HuH-7.5 (cell line): Measurements from ENCODE around the gene RCC1.
A peak's percentile ranks its signal among the peaks of the same experiment; 100 is the strongest.
"Not testable (repeated sequence)": the region's sequence is repeated elsewhere in the genome, so short reads cannot be mapped to it uniquely, and the experiment has no call there.

Source experiments
- DNase-seq: peaks from one replicate; pipeline ENCODE4 v3.0.0; 2011; ENCODE audit warnings: low spot score

Gene RCC1

GRCh38 chr1:28512058-28512611 is 6.3 kb downstream of the RCC1 start:
- no peak for DNase-seq

- DNase-seq = not testable (repeated sequence)
These were observed 8.6 kb downstream of the RCC1 start for GRCh38 chr1:28514445-28514933.

DNA sequence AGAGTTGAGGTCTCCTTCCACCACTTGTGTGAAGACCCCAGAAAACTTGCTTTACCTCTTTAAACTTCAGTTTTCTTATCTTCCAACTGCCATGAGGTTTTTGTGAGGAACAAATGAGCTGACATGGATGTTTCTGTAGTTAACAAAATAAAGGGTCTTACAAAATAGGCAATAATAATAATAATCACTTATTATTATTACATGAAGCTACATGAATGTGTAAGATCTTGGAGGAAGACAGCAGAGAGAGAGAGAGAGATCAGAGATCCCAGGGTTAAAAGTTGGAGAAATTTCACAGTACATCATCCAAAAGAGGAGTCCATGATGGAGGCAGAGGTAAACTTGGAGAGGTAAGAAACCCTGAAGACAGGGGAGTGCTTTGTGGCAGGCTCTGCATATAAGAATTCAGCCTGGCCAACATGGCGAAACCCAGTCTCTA is 10.7 kb downstream of the RCC1 start:
- no peak for DNase-seq

DNA sequence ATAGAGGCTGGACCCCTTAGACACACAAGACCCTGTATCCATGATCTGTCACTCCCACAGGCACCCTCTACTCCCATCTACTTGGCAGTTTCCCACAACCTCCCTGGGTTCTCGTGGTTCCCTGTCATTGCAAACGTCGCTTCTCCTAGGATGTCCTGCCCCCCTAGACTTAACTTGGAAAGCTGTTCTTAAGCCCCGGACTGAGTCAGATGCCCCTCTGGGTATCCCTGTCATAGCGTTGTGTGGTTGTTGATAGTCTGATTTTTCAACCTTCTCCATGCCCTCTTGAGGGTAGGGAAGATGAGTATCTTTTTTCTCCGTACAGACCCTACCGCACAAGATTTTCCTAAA is 11.8 kb downstream of the RCC1 start:
- DNase-seq = no peak

- peak; percentile 89 for DNase-seq
These were observed 12.3 kb downstream of the RCC1 start for GRCh38 chr1:28518000-28518744.

DNA sequence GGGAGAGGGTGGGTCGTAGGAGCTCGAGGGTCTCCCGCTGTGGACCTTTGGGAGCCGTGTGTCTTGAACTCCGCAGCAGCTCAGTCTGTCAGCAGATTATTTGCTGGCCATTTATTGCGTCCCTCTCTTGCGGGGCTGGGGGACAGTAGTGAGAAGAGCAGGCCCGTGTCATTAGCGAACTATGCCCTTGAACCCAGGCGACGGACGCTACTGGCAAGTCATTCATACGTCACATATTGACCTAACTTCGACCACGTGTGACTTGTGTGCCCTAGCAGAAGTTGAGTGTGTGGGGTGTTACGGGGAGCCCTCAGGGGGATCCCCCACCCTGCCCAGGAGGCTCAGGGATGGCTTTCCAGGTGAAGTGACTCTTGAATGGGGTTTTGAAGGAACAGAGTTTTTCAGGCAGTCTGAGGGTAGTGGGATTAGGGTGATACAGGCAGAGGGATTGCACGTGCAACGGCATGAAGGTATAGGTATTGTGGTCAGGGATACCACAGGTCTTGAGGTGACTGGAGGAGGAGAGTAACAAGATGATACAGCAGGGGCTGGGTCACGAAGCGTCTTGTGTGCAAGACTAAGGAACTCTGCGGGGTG is 13.0 kb downstream of the RCC1 start:
- peak; percentile 55 for DNase-seq

DNA sequence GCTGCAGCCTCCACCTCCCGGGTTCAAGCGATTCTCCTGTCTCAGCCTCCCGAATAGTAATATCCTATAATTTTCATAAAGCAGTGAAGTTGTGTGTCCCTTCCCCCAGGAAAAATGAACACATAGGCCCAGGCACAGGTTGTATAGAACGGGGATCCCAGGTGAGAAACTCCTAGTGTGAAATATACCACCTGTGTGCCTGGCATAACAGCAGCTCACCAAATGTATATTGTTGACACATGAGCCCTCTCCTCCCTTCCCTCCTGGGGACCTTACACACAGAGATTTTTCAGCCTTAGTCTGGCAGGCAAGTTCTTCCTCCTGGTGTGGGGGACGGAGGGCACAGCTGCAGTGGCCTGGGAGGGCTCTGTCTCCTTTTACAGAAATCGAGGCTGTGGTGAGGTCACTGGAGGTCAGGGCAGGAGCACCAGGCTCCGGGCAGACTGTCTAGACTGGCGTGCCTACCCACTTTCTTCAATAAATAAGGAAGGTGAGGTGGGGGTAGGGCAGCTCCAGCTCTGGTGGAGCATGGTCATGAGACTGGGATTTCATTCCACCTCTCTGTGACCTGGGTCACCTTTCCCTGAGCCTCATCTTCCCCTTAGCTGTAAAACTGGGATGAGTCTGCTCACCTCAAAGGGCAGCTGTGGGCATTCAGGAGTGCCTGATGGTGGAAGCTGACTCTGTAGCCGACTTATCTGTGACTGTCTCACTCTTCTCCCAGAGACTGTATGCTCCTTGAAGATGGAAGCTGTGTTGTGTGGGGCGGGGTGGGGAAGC is 14.3 kb downstream of the RCC1 start:
- DNase-seq = no peak

- not testable (repeated sequence) for DNase-seq
These were observed 15.0 kb downstream of the RCC1 start for GRCh38 chr1:28520796-28521195.

GRCh38 chr1:28521502-28522164 is 15.8 kb downstream of the RCC1 start:
- DNase-seq = no peak

DNA sequence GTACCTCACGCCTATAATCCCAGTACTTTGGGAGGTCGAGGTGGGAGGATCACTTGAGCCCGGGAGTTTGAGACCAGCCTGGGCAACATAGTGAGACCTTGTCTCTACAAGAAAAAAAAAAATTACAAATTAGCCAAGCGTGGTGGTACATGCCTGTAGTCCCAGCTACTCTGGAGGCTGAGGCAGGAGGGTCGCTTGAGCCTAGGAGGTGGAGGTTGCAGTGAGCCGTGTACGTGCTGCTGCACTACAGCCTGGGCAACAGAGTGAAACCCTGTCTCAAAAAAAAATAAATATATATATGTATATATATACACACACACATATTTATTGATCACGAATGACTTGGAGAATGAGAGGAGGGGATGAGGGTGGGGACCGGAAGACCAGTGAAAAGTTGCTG is 16.7 kb downstream of the RCC1 start:
- not testable (repeated sequence) for DNase-seq

DNA sequence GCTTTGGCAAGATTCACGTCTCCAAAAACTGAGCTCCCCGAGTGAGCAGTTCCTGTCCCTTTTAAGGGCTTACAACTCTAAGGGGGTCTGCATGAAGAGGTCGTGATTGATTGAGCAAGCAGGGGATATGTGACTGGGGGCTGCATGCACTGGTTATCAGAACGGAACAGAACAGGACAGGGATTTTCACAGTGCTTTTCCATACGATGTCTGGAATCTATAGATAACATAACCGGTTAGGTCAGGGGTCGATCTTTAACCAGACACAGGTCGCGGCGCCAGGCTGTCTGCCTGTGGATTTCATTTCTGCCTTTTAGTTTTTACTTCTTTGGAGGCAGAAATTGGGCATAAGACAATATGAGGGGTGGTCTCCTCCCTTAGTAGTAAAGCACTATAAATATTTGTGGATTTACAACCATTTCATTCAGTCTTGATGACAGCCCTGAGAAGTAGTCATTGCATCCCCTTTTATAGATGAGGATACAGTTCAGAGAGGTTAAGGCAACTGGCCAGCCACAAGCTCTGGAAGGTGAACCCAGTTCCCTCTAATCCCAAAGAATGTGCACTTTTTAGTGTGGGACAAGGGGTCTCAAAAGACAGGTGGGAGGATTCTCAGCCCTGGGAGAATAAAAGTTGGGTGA is 19.3 kb downstream of the RCC1 start:
- DNase-seq = not testable (repeated sequence)

DNA sequence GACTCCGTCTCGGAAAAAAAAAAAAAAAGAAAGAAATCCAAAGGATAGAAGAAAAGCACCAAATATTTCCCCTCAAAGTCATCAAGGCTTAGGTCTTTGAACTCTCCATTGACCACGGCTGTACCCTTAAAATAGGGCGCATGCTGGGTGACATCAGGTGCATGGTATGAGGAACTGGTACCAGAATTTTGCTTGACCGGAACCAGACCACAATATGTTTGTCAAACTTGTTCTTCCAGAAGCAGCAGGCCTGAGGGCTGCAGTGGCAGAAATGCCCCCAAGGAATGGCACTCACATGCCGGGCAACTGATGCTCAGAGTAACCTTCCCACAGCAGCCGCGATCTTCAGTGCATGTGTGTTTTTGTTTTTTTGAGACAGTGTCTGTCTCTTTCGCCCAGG is 21.0 kb downstream of the RCC1 start:
- no peak for DNase-seq

DNA sequence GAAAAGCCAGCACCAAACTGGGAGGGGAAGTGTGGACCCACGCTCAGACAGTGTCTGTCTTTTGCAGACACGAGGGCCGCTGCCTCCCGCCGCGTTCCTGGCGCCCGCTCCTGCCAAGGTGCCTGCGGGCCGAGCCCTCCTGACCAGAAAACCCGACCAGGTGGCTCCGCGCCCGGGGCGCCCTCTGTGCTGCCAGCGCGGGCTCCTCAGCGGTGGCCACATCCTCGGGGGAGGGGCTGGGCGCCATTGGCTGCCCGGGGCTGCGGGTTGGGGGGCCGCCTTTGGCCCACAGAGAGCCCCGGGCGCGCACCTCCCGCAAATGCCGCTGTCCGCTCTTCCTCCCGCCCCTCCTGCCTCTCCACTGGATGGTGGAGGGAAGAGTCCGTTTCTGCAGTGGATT is 24.6 kb downstream of the RCC1 start:
- DNase-seq = no peak

DNA sequence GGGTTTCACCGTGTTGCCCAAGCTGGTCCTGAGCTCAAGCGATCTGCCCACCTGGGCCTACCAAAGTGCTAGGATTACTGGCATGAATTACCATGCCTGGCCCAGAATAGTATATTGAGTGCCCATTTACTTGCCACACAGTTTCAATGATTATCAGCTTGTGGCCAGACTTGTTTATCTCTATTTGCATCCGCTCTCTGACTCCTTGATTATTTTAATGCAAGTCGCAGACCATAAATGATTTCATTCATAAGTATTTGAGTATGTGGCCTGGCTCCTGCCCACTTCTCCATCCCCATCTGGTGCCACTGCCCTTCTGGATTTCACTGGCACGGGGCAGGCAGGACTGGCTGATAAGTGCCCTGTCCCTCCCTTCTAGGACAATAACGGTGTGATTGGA is 28.8 kb downstream of the RCC1 start:
- no peak for DNase-seq

- no peak for DNase-seq
These were observed 29.3 kb downstream of the RCC1 start for GRCh38 chr1:28535180-28535579.

DNA sequence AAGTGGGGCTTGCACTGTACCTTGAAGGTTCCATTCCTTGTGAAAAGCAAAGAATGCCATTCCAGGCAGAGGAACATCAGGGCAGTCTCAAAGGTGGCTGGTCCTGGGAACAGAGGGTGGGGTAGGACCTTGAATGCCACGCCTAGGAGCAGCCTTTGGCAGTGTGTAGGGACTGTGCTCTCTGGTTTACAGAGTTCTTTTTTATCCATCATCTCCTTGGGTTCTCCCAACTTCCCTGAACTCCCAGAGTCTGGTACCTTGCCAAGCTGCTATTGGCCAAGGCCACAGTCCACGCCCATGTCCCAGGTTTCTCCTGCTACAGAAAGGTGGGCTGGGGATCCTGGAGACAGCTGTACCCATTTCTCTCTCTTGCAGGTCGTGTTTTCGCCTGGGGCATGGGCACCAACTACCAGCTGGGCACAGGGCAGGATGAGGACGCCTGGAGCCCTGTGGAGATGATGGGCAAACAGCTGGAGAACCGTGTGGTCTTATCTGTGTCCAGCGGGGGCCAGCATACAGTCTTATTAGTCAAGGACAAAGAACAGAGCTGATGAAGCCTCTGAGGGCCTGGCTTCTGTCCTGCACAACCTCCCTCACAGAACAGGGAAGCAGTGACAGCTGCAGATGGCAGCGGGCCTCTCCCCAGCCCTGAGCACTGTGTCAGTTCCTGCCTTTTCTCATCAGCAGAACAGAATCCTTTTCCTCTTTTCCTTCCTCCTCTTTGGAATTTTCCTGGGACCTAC is 31.8 kb downstream of the RCC1 start:
- no peak for DNase-seq

GRCh38 chr1:28538286-28538685 is 32.4 kb downstream of the RCC1 start:
- no peak for DNase-seq

DNA sequence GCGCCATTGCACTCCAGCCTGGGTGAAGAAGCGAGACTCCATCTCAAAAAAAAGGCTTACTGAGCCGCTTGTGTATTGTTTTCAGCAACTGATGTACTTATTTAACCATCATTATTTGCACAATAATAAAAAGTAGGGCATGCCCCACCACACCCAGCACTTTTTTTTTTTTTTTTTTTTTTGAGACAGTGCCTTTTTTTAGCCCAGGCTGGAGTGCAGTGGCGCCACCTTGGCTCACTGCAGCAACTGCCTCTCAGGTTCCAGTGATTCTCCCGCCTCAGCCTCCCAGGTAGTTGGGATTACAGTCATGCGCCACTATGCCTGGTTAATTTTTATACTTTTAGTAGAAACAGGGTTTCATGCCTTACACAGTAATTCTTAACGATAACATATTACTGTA is 34.8 kb downstream of the RCC1 start:
- no peak for DNase-seq

DNA sequence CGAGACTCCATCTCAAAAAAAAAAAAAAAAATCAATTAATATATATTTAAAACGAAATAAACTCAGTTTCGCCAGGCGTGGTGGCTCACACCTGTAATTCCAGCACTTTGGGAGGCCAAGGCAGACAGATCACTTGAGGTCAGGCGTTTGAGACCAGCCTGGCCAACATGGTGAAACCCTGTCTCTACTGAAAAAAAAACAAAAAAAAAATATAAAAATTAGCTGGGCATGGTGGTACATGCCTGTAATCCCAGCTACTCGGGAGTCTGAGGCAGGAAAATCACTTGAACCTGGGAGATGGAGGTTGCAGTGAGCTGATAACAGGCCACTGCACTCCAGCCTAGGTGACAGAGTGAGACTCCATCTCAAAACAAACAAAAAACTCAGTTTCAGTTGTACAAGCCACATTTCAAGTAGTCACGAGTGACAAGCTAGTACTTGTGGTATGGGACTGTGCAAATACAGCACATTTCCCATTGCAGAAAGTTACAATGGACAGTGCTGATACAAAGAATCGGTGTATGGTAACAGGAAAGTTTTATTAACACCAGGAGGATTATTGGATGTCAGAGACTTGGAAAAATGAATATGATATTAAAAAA is 35.7 kb downstream of the RCC1 start:
- DNase-seq = not testable (repeated sequence)

DNA sequence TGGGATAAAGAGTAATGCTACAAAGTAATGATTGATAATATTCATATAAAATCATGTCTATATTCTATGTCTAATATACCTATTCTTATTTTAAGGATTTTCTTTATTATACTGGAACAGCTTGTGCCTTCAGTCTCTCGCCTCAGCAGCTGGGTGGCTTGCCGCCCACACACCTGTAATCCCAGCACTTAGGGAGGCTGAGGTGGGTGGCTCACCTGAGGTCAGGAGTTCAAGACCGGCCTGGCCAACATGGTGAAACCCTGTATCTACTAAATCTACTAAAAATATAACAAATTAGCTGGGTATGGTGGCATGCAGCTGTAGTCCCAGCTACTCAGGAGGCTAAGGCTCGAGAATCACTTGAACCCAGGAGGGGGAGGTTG is 39.4 kb downstream of the RCC1 start:
- no peak for DNase-seq

GRCh38 chr1:28548318-28548717 is 42.5 kb downstream of the RCC1 start:
- DNase-seq = no peak
